GM18502 (cell line): Measurements from ENCODE around the gene C7.
"Not testable (repeated sequence)": the region's sequence is repeated elsewhere in the genome, so short reads cannot be mapped to it uniquely, and the experiment has no call there.

ENCODE experiments used
- ATAC-seq: cut with Tn5 transposase; IDR thresholded peaks from one replicate; pipeline ENCODE4 v1.9.1; 2021; ENCODE audit warnings: mild to moderate bottlenecking; ENCODE audit not compliant: unreplicated experiment, poor library complexity

Gene C7

GRCh38 chr5:40988746-40989510 is 79.6 kb downstream of the C7 start:
- ATAC-seq: no peak

GRCh38 chr5:40991168-40991980 is 82.1 kb downstream of the C7 start:
- ATAC-seq: no peak

- no peak for ATAC-seq
These were observed 82.8 kb downstream of the C7 start for GRCh38 chr5:40991981-40992559.

- ATAC-seq: no peak
These were observed 86.7 kb downstream of the C7 start for GRCh38 chr5:40995801-40996586.

GRCh38 chr5:40999142-40999541 is 89.8 kb downstream of the C7 start:
- no peak for ATAC-seq

GRCh38 chr5:40999966-41000365 is 90.7 kb downstream of the C7 start:
- ATAC-seq: no peak

GRCh38 chr5:41003670-41004376 is 94.5 kb downstream of the C7 start:
- no peak for ATAC-seq

GRCh38 chr5:41004931-41005330 is 95.6 kb downstream of the C7 start:
- no peak for ATAC-seq

GRCh38 chr5:41009232-41009631 is 99.9 kb downstream of the C7 start:
- ATAC-seq: no peak

- no peak for ATAC-seq
These were observed 101.3 kb downstream of the C7 start for GRCh38 chr5:41010572-41010971.

GRCh38 chr5:41012318-41012717 is 103.0 kb downstream of the C7 start:
- ATAC-seq: no peak

- not testable (repeated sequence) for ATAC-seq
These were observed 113.3 kb downstream of the C7 start for GRCh38 chr5:41022600-41022999.
